GM19452 (cell line): ENCODE results near the gene H19.

Experiments used
- ATAC-seq: cut with Tn5 transposase; IDR thresholded peaks from one replicate; pipeline ENCODE4 v1.9.1; 2021; ENCODE audit not compliant: unreplicated experiment

Gene H19

DNA sequence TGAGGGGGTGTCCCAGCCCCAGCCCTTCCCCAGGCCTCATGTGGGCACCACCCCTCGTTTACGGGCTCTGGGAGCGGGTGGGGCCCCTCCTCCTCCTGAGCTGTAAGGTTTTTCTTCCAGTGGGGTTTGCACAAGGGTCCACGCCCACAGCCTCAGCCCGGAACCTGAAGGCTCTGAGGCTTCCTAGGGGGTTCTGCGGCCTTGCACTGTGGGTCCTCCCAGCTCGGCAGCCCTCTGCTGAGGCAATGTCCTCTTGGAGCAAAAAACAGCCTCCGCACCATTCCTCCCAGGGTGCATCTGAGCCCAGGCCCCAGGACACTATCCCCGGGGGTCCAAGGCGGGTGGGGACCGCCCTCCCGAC lies 14.1 kb downstream of the H19 start:
- no peak for ATAC-seq

DNA sequence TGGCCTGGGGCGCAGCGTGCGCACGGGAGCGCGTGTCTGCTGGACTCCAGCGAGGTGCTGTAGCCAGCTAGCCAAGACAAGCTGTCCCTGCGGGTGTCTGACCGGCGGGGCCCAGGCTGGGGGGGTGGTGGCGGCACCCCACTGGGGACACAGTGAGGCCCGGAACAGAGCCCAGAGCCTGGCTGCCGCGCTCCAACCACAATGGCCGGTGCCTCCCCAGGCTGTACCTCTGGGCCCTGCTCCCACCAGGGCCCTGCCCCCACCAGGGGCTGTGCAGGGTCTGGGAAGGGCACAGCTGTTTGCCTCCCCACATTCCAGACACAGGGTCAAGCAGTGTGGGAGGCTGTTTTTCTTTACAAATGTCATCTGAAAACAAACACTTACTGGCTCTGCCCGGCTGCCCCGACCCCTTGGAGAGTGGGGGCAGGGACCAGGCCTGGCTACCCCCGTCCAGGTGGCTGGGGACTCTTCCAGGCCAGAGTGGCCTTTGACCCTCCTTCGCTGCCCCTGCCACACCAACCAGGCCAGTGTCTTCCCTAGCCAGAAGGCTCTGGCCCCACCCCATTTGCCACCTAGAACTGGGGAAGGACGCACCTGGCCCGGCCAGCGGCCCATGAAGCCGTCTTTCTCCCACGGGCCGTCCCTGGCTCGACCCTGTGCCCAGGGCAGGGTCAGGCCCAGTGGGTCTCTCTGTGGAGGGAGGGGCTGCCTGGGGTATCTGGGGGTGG lies 14.6 kb downstream of the H19 start:
- ATAC-seq: no peak

DNA sequence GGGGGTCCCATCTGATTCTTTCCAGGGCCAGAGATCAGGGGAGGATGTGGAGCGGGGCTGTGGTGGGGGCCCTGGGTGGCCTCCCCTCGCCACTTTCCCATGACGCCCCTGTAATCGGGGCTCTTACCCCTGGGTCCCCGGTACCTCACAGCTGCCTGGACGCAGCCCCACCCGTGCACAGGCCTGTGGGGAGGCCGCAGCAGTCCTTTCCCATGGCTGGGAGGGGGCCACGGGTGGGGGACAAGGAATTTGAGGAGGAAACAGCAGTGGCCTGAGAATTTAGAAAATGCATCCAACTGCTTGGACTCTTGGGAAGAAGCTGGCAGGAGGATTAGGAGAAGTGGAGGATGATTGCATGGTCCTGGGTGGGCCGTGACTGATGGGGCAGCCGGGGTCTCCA lies 18.0 kb downstream of the H19 start:
- no peak for ATAC-seq

DNA sequence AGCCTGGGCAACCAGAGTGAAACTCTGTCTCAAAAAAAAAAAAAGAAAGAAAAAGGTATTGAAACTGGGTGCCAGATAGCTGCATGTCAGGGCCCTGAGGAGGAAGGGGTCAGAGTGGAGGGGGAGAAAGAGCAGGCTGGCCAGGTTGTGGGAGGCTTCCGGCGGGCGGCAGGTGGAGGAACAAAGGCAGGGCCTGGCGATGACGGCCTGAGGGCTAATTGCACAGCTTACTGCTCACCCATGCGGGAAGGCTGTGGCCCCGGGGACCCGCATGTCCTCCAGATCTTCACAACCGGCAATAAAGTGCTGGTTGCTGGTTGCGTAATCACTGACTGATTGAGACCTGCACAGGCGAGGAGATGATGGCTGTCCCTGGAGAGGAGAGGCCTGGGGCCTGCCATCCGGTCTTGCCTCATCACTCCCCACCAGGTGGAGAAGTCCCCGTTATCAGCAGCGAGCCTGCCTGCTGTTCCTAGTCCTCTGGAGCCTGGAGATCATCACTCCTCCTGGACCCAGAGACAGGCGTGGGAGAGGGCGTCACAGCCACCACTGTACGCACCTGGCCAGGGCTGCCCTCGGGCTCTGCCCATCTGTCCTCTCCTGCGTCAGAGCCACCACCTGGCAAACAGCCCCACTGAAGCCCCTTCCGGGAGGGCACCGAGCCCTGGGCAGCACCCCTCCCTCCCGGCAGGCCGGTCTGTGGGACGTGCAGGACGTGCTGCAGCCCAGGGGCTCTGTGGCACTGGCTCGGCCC lies 18.7 kb downstream of the H19 start:
- no peak for ATAC-seq

DNA sequence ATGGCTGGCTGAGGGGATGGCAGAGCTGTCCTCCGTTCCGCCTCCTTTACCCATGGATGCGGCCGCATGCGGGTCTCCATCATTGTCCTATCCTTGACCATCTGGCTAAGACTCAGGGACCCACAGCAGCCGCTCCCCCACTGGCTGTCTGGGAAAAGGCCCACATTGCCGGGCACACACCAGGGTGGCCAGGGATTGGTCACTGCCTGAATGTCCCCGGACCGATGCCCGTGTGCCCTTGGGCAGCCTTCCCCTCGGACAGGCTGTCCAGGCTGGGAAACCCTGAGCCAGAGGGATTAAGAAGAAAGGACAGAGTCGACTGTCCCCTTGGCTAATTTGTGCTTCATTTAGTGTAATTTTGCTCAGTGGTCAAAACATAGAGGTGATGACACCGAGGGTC lies 22.5 kb downstream of the H19 start:
- ATAC-seq: no peak

DNA sequence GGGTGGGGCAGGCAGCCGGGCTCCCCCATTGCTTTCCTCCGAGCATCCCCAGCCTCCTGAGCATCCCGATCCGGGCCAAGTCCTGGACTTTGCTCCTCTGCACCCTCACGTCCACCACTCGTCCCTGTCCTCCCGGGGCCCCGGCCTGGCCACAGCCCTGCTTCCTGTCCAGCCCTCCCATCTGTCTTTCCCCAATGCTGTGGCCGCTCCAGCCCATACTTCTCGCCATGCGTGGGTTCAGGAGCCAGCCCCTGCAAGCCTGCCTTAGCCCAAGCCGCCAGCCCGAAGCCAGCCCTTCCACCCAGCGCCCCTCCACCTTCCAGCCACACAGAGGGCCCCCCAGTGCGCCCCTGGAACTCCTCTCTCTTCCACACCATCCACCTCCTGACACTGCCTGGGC lies 26.7 kb downstream of the H19 start:
- ATAC-seq: no peak

DNA sequence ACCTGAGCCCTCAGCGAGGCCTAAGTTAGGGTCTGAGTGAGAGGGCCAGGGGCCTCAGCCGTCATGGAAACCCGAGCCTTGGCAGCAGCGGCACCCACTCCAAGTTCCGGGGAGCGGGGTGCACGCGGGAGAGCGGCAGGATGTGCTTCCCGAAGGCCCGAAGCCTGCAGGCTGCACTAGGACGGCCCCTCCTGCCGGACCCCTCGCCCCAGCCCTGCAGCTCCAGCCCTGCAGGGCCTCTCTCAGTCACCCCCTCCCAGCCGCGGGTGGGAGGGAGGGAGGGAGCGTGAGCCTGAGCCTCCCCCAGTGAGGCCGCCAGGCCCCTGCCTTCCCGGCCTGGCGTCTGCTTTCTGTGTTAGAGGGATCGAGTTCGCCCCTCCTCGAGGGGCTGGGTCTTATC lies 27.9 kb downstream of the H19 start:
- no peak for ATAC-seq

DNA sequence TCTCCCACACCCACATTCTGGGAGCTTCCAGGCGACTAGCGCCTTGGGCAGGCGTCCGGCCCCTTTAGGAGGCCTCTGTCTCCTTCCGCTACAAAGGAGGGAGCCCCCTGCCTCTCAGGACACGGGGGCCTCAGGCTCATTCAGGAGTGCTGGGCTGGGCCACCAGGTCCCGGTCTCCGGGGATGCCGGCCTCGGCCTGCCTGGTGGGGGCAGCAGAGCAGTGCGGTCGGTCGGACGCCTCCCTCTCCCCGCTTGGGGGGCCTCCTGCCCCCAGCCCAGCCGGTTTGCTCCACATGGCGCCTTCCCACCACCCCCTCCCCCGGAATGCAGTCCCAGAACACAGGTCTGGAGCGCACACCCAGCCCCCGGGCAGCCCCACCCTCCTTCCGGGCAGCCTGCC lies 28.6 kb downstream of the H19 start:
- no peak for ATAC-seq

DNA sequence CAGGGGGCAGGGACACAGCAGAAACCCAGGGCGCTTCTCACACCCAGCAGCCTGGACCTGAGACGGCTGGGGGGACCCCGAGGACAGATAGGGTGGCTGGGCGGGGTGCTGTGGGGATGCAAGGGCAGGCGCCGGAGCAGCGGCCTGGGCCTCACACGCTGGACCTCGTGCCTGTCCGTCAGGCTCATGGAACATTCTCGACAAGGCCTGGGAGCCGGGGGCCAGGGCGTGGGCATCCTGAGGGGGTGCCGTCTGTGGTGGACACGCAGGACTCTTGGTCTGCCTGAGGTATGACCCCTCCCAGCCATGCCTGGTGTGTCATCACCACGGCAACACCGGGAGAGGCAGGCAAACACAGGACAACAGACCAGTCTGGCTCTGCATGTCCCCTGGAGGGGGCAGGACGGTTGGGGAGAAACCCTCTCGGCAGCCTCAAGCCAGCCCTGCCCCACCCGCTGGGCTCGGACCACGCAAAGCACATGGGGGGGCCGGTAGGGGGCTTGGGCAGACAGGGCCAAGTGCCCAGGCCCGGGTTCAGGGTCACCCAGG lies 29.1 kb downstream of the H19 start:
- no peak for ATAC-seq

DNA sequence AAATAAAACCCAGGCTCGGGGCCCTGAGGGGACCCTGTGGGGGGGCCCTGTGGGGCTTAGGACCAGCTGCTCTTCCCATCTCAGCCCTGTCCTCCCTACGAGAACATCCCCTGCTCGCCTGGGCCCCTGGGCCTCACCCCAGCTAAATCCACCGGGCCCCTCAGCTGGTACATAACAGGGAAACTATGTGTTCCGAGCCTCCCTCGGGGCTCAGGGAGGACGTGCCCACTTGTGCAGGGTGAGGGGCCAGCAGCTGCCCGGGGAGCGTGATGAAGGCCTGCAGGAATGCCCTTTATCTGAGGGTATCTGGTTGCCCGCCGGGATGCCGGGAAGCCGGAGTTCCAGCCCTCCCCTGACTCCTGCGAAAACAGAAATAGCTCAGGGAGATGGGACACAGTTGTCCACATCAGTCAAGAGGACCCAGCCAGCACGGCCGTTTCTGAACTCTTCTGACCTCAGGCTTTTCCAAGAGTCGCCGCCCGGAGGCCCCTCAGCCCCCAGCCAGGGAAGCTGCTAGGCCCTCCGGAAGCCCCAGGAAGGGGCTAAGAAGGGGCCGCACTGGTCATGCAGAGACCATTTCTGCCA lies 29.9 kb downstream of the H19 start:
- no peak for ATAC-seq

DNA sequence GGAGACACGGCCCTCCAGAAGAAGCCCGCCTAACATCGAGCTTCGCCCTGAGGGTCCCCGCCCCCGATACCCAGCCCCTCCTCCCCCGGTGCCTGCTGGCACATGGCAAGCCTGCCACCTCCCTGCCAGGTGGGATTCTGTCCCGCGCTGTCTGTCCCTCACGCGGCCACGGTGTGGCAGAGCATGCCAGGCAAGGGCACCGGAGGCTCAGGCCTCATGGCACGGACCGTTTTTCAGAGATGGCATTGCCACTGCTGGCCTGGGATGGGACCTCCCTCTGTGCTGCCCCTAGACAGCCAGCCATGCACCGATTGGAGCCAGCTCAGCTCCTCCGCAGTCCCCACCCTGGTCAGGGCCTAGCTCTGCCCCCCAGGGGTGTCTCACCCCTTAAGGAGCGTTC lies 31.1 kb downstream of the H19 start:
- no peak for ATAC-seq

DNA sequence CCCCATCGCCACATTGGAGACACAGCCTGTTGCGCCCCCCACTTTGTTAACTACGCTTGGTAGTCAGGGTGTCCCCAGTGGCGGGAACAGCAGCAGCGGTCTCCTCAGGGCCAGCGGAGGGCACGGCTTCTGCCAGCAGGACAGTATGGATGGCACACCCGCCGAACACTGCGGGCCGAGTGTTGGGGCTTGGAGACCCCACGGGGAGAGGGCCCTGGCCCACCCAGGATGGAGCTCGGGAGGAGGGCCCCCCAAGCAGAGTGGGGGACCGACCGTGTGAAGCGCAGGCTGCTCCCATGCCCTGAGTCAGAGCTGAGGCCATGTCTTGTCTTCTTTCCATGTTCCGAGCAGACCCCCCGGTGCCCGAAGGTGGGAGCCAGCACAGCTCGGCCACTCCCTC lies 32.7 kb downstream of the H19 start:
- no peak for ATAC-seq

DNA sequence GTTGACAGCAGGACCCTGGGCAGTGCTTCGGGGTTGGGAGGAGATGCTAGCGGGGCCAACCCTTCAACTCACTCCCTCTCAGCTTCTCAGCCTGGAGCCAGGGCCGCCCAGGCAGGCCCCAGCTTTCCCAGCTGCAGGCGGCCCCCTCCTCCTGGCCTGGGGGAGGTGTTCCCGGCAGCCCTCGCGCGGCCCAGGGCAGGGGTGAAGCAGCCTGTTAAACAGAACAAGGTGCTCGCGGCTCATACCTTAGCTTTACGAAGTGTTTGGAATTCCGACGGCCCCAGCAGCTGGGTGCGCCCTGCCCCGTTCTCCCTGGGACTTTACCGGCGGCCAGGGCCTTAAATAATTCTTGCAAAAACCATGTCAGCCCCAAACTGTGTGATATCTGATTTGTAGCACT lies 33.3 kb downstream of the H19 start:
- no peak for ATAC-seq

DNA sequence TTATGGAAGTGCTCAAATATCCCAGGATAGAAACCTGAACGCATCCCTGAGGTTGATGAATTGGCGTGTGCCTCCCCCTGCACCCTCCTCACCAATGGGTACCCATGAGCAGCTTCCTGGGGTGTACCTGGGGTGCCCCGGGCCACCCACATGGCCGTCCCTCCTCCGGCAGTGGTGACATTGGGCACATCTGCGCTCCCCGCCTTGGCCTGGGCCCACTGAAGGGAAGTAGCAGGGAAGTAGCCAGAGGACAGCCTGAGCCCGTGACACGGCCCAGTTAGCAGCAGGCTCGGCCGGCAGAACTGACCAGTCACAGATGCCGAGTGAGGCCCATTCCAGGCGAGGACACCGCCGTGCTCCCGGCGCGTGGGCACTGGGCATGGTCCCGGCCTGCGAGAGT lies 33.8 kb downstream of the H19 start:
- no peak for ATAC-seq

DNA sequence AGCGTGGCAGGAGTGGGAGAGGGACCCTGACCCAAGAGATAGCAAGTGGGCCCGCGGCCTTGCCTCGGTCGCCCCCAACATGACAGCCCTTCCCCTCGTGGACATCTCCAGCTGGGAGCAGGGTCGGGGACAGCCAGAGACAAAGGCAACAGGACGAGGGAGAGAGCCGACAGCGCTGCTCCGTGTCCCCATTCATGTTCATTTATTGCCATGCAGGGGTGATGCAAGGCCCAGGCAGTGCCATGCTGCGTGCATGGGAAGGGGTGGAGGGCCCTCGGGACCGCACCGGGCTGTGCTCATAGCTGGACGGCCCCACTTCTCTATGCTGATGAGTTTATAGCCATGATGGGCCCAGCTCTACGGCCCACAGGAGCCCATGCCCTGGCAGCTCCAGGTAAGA lies 37.9 kb downstream of the H19 start:
- ATAC-seq: no peak

DNA sequence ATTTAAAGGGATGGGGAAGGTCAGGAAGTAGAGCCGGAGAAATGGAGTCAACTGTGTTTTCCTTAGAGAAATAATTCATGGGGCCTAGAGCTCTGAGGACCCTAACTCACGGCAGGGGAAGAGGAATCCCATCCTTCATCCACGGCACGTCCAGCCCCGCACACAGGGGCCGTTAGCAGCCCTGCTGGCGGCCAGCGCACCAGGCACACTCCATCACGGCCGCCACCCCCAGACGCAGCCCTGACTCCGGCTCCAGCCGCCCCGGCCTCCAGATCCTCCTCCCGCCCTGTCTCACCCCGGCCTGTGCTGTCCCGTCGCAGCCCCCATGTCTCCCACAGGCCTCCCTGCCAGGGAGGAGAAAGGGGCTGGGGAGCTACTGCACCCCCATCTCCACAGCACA lies 39.3 kb downstream of the H19 start:
- ATAC-seq: no peak

DNA sequence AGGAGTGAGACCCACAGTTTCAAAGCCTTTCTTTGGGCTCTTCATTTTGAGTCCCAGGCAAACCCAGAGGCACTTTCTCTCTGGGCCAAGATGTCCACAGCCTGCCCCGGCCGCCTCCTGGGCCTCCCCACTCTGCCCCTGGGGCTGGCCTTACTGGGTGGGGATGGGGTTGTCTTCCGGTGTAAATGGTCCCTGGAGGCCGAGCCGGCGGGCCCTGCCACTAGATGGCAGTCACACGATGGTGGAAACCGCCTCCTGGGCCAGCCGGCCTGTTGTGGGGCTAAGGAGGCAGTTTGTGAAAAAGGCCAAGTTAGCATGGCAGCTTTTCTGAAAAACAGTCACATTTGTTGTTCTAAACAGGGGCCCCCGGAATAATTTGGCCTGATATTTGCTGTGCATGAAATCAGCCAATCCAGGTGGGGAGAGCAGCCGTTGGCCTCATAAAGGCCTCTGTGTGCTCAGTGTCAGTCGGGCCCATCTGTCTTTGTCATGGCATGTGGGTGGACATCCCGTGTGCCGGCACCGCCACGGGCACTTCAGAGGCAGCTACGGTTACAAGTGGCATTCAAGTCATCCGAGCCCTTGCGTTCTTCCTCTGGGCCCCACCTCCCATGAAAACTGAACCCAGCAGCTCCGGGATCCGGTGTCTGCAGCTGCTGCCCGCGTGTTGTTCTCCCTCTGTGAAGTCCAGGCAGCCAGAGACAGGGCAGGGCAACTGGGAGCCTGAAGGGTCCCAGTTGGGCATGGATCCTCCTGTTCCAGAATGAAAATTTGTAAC lies 44.0 kb downstream of the H19 start:
- ATAC-seq: no peak

DNA sequence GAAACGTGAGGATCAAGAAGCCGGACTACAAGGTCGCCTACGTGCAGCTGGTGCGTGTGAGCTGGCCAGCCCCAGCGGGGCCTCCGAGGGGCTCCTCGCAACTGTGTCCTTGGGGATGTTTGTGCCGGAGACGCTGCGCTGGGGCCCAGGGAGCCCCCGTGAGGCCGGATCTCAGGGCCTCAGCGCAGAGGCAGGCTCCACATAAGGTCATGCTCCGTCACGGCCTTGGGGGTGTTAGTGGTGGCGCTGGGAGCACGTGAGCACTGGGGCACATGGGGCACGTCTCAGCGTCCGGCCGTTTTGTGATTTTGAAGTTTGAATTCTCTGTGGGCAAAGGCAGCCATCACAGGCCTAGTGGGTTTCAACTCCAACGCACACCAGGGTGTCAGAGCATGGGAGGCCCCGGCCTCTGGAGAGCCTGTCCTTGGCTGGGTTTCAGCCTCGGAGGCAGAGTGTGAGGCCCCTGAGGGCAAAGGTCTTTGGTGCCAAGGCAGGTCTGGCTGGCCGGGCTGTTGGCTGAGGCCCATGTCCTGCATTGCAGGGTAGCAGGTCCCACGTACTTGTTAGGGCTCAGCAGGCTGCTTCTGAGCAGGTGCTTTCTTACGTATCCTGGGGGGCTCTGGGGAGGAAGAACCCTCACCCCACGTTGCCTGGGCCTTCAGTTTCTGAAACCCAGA lies 44.7 kb downstream of the H19 start:
- ATAC-seq: no peak

DNA sequence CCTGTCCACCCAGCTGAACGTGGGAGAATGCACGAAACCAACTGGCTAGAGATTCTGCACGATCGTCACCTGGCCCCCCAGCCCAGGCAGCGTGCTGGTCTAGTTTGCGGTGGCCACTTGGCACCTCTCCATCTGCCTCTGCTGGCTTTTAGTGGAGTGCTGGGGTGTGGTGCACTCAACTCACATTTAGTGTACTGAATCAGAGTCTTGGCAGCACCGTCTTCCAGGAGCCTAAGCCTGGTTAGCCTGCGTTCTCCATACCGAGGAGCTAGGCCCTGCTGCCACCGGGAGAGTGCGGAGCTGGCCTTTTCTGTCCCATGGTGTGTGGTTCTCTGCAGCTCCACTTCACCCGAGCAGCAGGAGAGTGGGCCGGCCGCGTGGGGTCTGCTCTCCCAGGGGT lies 47.7 kb downstream of the H19 start:
- no peak for ATAC-seq

DNA sequence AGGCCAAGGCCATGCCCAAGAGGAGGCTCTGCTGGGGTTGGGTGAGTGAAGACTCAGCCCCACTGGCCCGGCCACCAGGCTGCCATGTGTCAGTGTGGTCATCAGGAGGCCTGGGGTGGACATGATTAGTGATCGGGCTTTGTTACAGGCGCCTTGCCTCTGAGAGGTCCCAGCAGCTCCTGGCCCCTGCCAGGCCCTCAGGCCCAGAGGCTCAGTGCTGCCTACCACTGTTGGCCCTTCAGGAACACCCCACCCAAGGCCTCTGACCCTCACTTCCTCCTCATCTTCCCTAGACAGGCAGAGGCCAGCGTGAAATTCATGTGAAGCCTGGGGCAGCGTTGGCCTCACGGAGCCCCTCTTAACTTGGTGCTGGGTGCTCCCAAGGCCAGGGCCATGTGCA lies 48.3 kb downstream of the H19 start:
- ATAC-seq: no peak

DNA sequence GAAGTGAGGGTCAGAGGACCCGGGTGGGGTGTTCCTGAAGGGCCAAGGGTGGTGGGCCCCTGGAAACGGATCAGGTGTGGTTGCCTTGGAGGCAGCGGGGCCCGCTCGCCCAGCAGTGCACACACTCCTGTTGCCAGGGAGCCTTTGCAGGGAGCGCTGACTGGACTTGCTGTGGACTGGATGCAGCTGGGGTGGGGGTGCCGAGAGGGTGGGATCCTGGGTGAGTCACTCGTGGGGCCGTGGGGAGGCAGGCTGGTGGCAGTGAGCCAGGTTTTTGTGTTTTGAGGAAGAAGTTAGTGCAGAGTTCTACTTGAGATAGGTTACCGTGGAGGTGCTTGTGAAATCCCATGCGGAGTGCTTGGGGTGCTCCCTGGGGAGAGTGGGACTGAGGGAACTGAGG lies 49.3 kb downstream of the H19 start:
- ATAC-seq: no peak
